Coronary artery (tissue), 2 donors: ENCODE measurements around the gene PIP4K2A.

Experiments
- DNase-seq: peaks from one replicate; pipeline ENCODE4 v3.0.0-alpha.2; 2017; ENCODE audit warnings: low spot score
- H3K27ac ChIP-seq, 2 donors: fragments of 200-600 bp; sonication (generic); one replicate each; pipeline ENCODE4 v1.5.1; 2016 to 2019
- H3K4me3 ChIP-seq: fragments of 200-600 bp; sonication (generic); 2 replicates; pipeline ENCODE4 v1.5.1; 2016; ENCODE audit warnings: mild to moderate bottlenecking, moderate library complexity
- TF ChIP-seq, protein P1 (sequence below): fragments of 200-600 bp; sonication (generic); IDR thresholded peaks from one replicate; pipeline ENCODE4 v1.5.1; 2019; ENCODE audit warnings: antibody characterized with exemption

The PIP4K2A gene

DNA sequence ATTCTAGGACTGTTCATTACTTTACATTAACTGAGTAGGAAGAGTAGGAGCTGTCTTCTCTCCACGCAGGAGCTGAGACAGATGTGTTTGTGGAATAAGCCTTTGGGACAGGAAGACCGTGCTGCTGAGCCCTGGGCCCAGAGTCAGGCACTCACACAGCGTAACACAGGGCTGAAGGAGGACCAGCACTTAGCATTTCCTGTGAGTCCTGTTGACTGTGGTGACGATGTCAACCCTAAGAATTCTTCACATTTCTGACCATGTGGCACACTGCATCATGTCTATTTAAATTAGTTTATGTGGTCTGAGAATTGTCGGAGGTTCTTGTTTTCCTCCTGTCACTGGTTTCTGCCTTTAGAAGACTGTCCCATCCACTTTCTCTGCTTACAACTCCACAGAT, 117.2 kb downstream of the PIP4K2A start:
- H3K4me3 ChIP-seq = no peak overlapping the region
- TF ChIP-seq, protein P1, sequence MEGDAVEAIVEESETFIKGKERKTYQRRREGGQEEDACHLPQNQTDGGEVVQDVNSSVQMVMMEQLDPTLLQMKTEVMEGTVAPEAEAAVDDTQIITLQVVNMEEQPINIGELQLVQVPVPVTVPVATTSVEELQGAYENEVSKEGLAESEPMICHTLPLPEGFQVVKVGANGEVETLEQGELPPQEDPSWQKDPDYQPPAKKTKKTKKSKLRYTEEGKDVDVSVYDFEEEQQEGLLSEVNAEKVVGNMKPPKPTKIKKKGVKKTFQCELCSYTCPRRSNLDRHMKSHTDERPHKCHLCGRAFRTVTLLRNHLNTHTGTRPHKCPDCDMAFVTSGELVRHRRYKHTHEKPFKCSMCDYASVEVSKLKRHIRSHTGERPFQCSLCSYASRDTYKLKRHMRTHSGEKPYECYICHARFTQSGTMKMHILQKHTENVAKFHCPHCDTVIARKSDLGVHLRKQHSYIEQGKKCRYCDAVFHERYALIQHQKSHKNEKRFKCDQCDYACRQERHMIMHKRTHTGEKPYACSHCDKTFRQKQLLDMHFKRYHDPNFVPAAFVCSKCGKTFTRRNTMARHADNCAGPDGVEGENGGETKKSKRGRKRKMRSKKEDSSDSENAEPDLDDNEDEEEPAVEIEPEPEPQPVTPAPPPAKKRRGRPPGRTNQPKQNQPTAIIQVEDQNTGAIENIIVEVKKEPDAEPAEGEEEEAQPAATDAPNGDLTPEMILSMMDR = no peak
- no peak for DNase-seq
- H3K27ac ChIP-seq = no peak overlapping the region

DNA sequence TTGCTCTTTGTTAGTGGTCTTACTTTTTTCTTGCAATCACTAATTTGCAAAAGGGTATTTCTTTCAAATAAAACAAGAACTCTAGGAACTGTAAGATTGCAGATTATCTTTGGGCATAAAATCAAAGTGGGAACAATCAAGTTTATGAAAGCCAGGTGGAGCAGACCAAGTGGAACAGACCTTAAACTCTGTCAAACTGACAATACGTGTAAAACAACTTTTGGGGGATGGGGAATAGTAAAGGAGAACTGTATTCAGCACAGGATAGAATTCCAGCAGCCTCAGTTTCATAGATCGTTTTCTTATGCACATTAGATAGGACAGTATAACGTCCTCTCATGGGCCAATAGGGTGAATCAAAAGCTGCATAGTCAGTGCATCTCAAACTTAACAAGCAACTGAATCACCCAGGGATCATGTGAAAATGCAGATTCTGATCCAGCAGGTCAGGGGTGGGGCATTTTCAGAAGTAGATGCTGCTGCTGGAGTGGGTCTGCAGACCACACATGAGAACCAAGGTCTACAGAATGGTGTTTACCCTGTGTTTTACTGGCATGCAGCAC, 120.7 kb downstream of the PIP4K2A start:
- Histone ChIP-seq H3K4me3 (no peak overlapping the region), H3K27ac (no peak overlapping the region)
- TF ChIP-seq, protein P1 = no peak
- no peak for DNase-seq

DNA sequence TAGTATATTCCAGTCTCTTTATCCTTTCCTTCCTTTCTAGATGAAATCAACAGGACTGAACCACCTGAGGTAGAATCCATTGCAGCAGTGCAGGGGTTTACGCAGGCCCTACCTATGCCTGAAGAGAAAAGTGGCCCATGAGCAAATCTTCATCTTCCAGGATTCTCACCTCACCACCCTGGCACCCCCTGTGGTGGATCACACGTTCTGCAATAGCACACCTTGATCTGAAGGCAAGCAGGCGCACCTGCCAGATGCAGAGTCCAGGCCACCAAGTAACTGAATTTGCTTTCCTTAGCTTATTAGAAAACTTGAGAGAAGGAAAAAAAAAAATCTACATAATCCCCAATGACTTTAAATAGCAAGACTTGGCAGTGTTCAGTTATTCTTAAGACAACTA, 121.4 kb downstream of the PIP4K2A start:
- DNase-seq = no peak
- Histone ChIP-seq H3K27ac (no peak overlapping the region), H3K4me3 (no peak overlapping the region)
- TF ChIP-seq, protein P1 = no peak

DNA sequence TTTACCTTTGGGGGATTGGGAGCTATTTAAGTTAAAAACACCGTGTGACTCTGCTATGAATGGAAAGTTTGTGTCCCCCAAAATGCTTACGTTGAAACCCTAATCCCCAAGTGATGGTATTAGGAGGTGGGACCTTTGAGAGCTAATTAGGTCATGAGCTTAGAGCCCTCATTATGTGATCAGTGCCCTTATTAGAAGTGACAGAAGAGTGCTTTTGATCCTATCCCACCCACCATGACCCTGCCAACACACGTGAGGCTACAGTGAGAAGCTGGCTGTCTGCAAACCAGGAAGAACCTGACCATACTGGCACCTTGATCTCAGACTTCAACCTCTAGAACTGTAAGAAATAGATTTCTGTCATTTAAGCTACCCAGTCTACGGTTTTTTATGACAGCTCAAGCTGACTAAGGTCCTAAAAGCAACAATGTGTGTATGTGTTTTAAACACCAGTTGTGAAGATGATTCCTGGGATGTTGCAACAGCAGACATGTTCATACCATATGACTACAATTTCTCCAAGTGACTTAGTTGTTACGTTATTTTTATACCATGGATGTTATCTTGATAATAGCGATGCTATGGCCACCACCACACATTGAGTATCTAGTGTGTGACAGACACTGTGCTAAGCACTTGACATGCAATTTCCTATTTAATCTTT, 124.4 kb downstream of the PIP4K2A start:
- DNase-seq = no peak
- TF ChIP-seq, protein P1 = no peak
- H3K27ac ChIP-seq = no peak overlapping the region
- H3K4me3 ChIP-seq = no peak overlapping the region

DNA sequence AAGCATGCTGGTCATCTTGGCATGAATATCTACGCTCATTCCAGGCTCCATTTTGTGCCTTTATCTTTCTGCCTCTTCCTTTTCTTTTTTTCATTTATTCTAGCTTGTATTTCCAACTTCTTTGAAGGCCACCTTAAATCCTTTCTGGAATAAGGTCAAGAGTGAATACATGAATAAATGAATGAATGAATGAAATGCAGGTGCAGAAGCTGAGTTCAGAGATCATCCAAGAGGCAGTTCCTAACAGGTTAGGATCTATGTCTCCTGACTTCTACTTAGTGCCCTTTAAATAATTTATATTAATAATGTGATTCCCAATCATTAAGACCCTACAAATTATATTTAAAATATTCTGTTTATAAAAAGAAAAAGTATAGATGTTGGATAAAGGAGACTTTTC, 125.9 kb downstream of the PIP4K2A start:
- no peak for DNase-seq
- TF ChIP-seq, protein P1 = no peak
- Histone ChIP-seq H3K27ac (no peak overlapping the region), H3K4me3 (no peak overlapping the region)

DNA sequence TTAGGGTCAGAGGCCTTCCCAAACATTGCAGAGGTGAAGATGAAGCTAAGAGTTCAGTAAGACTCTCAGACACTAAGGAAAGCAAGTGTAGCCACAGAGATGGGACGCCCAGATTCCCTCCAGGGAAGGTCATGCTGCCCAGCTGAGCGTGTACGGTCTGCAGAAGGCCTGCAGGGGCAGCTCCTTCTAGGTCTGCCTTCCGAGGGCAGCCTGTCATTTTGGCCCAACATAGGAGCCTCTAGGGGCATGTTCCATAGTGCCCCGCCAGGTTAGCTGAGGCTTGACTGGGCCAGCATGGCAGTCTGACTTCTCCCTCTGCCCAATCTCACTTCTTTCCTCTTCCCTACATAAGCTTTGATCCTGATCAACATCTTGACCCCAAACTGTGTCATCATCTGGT, 130.7 kb downstream of the PIP4K2A start:
- H3K4me3 ChIP-seq = no peak overlapping the region
- H3K27ac ChIP-seq = no peak overlapping the region
- no peak for DNase-seq
- TF ChIP-seq, protein P1 = no peak

DNA sequence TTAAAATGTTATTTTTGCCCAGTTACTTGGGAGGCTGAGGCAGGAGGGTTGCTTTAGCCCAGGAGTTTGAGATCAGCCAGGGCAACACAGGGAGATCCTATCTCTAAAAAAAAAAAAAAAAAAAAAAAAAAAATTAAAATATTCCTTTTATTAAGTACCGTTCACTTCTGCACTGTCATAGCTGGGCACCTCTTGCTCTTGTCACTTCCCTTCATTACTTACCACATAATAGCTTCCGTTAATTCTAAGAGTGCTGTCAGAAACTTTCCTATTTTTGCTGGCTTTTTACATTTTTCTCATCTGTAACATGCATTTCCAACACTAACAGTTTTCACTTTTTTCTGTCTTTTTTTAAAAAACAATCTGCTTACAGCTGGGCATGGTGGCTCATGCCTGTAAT, 132.9 kb downstream of the PIP4K2A start:
- TF ChIP-seq, protein P1 = no peak
- no peak overlapping the region for H3K4me3 ChIP-seq
- H3K27ac ChIP-seq = no peak overlapping the region
- DNase-seq = no peak
